GM12892 (cell line): ENCODE results near the gene CD209.
"Not testable (repeated sequence)": the region's sequence is repeated elsewhere in the genome, so short reads cannot be mapped to it uniquely, and the experiment has no call there.

Experiments used
- DNase-seq: peaks from one replicate; pipeline ENCODE4 v3.0.0; 2011; ENCODE audit not compliant: insufficient read length
- FAIRE-seq: peaks from 2 replicates; lab custom pipeline; 2011; peaks lifted over from hg19 to GRCh38; lab: Jason Lieb, UNC
- POLR2A ChIP-seq: IDR thresholded peaks from 2 replicates; pipeline ENCODE4 v1.6.1; 2011; ENCODE audit warnings: low read depth, low read length, control low read depth
- POLR2AphosphoS5 ChIP-seq: IDR thresholded peaks from 2 replicates; pipeline ENCODE4 v1.6.1; 2011; ENCODE audit warnings: low read depth, low read length, control low read depth
- TAF1 ChIP-seq: IDR thresholded peaks from 2 replicates; pipeline ENCODE4 v1.6.1; 2011; ENCODE audit warnings: low read depth, mild to moderate bottlenecking, control low read depth, low read length, borderline replicate concordance

Gene CD209

GRCh38 chr19:7784856-7785255 lies 37.5 kb upstream of the CD209 start:
- FAIRE-seq = no peak
- DNase-seq = no peak
- TF ChIP-seq TAF1 = no peak
- no peak for TF ChIP-seq POLR2A
- no peak for TF ChIP-seq POLR2AphosphoS5

GRCh38 chr19:7783991-7784423 lies 36.7 kb upstream of the CD209 start:
- DNase-seq (no peak), FAIRE-seq (no peak)
- TF ChIP-seq POLR2A = no peak
- no peak for TF ChIP-seq TAF1
- TF ChIP-seq POLR2AphosphoS5 = no peak

- DNase-seq (no peak), FAIRE-seq (no peak)
- TF ChIP-seq POLR2A (no peak), POLR2AphosphoS5 (no peak), TAF1 (no peak)
Observed at GRCh38 chr19:7781157-7781556, 33.8 kb upstream of the CD209 start.

- DNase-seq = no peak
- TF ChIP-seq POLR2A = no peak
- no peak for TF ChIP-seq POLR2AphosphoS5
- no peak for TF ChIP-seq TAF1
- no peak for FAIRE-seq
Observed at GRCh38 chr19:7779631-7780486, 32.5 kb upstream of the CD209 start.

GRCh38 chr19:7778081-7778480 lies 30.7 kb upstream of the CD209 start:
- FAIRE-seq = no peak
- DNase-seq = no peak

GRCh38 chr19:7775761-7776160 lies 28.4 kb upstream of the CD209 start:
- DNase-seq = no peak
- TF ChIP-seq POLR2A (no peak), POLR2AphosphoS5 (no peak), TAF1 (no peak)
- no peak for FAIRE-seq

More at GRCh38 chr19:7778081-7778480, 30.7 kb upstream of the CD209 start:
- no peak for TF ChIP-seq TAF1
- no peak for TF ChIP-seq POLR2AphosphoS5

- DNase-seq (no peak), FAIRE-seq (no peak)
- TF ChIP-seq POLR2A (no peak), TAF1 (no peak), POLR2AphosphoS5 (no peak)
Observed at GRCh38 chr19:7773841-7774240, 26.5 kb upstream of the CD209 start.

GRCh38 chr19:7772752-7773291 lies 25.5 kb upstream of the CD209 start:
- no peak for DNase-seq
- TF ChIP-seq TAF1 = no peak
- FAIRE-seq = peak; percentile 5

- no peak for FAIRE-seq
- no peak for DNase-seq
- no peak for TF ChIP-seq POLR2AphosphoS5
- TF ChIP-seq POLR2A = no peak
- TF ChIP-seq TAF1 = no peak
Observed at GRCh38 chr19:7771072-7771471, 23.7 kb upstream of the CD209 start.

GRCh38 chr19:7769171-7769570 lies 21.8 kb upstream of the CD209 start:
- no peak for TF ChIP-seq POLR2A
- no peak for TF ChIP-seq TAF1
- TF ChIP-seq POLR2AphosphoS5 = no peak
- no peak for FAIRE-seq
- no peak for DNase-seq

GRCh38 chr19:7767487-7767886 lies 20.2 kb upstream of the CD209 start:
- DNase-seq = no peak
- TF ChIP-seq POLR2AphosphoS5 (no peak), TAF1 (no peak), POLR2A (no peak)
- no peak for FAIRE-seq

GRCh38 chr19:7766535-7766934 lies 19.2 kb upstream of the CD209 start:
- no peak for DNase-seq
- TF ChIP-seq TAF1 (no peak), POLR2A (no peak), POLR2AphosphoS5 (no peak)
- FAIRE-seq = no peak

GRCh38 chr19:7765043-7765442 lies 17.7 kb upstream of the CD209 start:
- FAIRE-seq, DNase-seq: not testable (repeated sequence)

GRCh38 chr19:7764157-7764556 lies 16.8 kb upstream of the CD209 start:
- not testable (repeated sequence) for DNase-seq, FAIRE-seq
